ENCODE results near the gene FGB.

GRCh38 chr4:154560824-154561231 lies 2.0 kb upstream of the FGB start:
- TF ChIP-seq CTCF (IDR thresholded peaks at IDR 0.05) (no peak), EZH2 (IDR thresholded peaks at IDR 0.05; ENCODE audit: borderline replicate concordance, insufficient read depth, low read depth, low read length, poor library complexity, severe bottlenecking) (no peak)
